ENCODE results near the gene HOXD9. TPM values are rescaled to one million over a fixed set of nuclear protein-coding genes. Genes with fewer than 3 reads are reported as not detected.

Gene HOXD9
- total RNA-seq, 1 experiment from 2014 or later, result 1.8 TPM

GRCh38 chr2:176133389-176133788 is 10.9 kb downstream of the HOXD9 start:
- peaks cover 13% of the 10 kb centered on the region for H3K36me3 ChIP-seq

DNA sequence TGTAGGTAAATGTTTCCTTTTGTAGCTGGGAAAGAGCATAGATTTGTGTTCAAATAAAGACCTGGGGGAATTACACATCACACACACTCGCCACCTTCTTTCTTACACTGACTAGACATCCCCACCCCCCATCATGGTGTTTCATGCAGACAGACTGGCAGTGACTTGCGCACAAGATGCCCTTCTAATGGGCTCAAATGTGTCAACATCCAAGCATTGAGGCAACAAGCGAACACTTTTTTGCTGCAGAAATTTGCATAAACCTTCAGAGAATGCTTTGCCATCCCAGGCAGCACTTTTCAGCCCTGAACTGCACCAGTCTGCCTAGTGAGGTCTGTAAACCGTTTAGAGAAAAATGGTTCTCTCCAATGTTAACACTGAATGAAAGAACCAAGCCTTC is 11.5 kb downstream of the HOXD9 start:
- no peak for DNase-seq (ENCODE audit: low read depth in 1 of 2, low spot score in 2 of 2)
- H3K4me1 ChIP-seq (replicated peaks), result peaks cover 20% of the 10 kb centered on the region
- H3K36me3 ChIP-seq, result peaks cover 13% of the 10 kb centered on the region
- H3K27ac ChIP-seq, result no peak overlapping the region
- no peaks in the 10 kb centered on the region for H3K9me3 ChIP-seq (replicated peaks)
- H3K27me3 ChIP-seq (replicated peaks), result no peaks in the 10 kb centered on the region
- H3K4me3 ChIP-seq, result no peak overlapping the region

More at GRCh38 chr2:176133389-176133788, 10.9 kb downstream of the HOXD9 start:
- H3K4me1 ChIP-seq (replicated peaks), result peaks cover 25% of the 10 kb centered on the region
- no peaks in the 10 kb centered on the region for H3K27me3 ChIP-seq (replicated peaks)
- H3K4me3 ChIP-seq, result no peak overlapping the region
- H3K27ac ChIP-seq, result no peak overlapping the region
- DNase-seq (ENCODE audit: low read depth in 1 of 2, low spot score in 2 of 2), result no peak
- H3K9me3 ChIP-seq (replicated peaks), result no peaks in the 10 kb centered on the region

- DNase-seq (ENCODE audit: low read depth in 1 of 2, low spot score in 2 of 2), result peak in 1 of 2 experiments; percentile 36
- H3K4me3 ChIP-seq, result no peak overlapping the region
- H3K4me1 ChIP-seq (replicated peaks), result peaks cover 17% of the 10 kb centered on the region
- H3K9me3 ChIP-seq (replicated peaks), result no peaks in the 10 kb centered on the region
- H3K27ac ChIP-seq, result 0 out of 2 replicates have a peak overlapping the region, but pooled peaks have one; percentile 4
- peaks cover 13% of the 10 kb centered on the region for H3K36me3 ChIP-seq
- H3K27me3 ChIP-seq (replicated peaks), result no peaks in the 10 kb centered on the region
These were observed 12.5 kb downstream of the HOXD9 start for GRCh38 chr2:176135035-176135440.

- no peaks in the 10 kb centered on the region for H3K27me3 ChIP-seq (replicated peaks)
- no peaks in the 10 kb centered on the region for H3K9me3 ChIP-seq (replicated peaks)
- peaks cover 9% of the 10 kb centered on the region for H3K36me3 ChIP-seq
- H3K27ac ChIP-seq, result peak overlapping the region; percentile 80
- peaks cover 26% of the 10 kb centered on the region for H3K4me1 ChIP-seq (replicated peaks)
- peak overlapping the region; percentile 87 for H3K4me3 ChIP-seq
- DNase-seq (ENCODE audit: low read depth in 1 of 2, low spot score in 2 of 2), result peak in 1 of 2 experiments; percentile 71
These were observed 14.1 kb downstream of the HOXD9 start for GRCh38 chr2:176136374-176137251.

- Histone ChIP-seq H3K36me3 (peaks cover 7% of the 10 kb centered on the region; the same call in 1 of the 2 replicates), H3K27me3 (replicated peaks) (no peaks in the 10 kb centered on the region), H3K4me3 (peak overlapping the region; percentile 87), H3K27ac (peak overlapping the region; percentile 80), H3K4me1 (replicated peaks) (peaks cover 26% of the 10 kb centered on the region), H3K9me3 (replicated peaks) (no peaks in the 10 kb centered on the region)
- DNase-seq (ENCODE audit: low read depth in 1 of 2, low spot score in 2 of 2), result no peak
These were observed 14.7 kb downstream of the HOXD9 start for GRCh38 chr2:176137252-176137580.

GRCh38 chr2:176137906-176138305 is 15.4 kb downstream of the HOXD9 start:
- H3K27ac ChIP-seq, result no peak overlapping the region
- peaks cover 26% of the 10 kb centered on the region for H3K4me1 ChIP-seq (replicated peaks)
- H3K4me3 ChIP-seq, result no peak overlapping the region
- DNase-seq (ENCODE audit: low read depth in 1 of 2, low spot score in 2 of 2), result no peak
- H3K36me3 ChIP-seq, result peaks cover 5% of the 10 kb centered on the region; the same call in 1 of the 2 replicates
- no peaks in the 10 kb centered on the region for H3K9me3 ChIP-seq (replicated peaks)
- H3K27me3 ChIP-seq (replicated peaks), result no peaks in the 10 kb centered on the region

- peaks cover 26% of the 10 kb centered on the region for H3K4me1 ChIP-seq (replicated peaks)
- H3K27ac ChIP-seq, result no peak overlapping the region
- no peaks in the 10 kb centered on the region for H3K27me3 ChIP-seq (replicated peaks)
- no peaks in the 10 kb centered on the region for H3K9me3 ChIP-seq (replicated peaks)
- H3K36me3 ChIP-seq, result peaks cover 5% of the 10 kb centered on the region; the same call in 1 of the 2 replicates
- DNase-seq (ENCODE audit: low read depth in 1 of 2, low spot score in 2 of 2), result no peak
- no peak overlapping the region for H3K4me3 ChIP-seq
These were observed 16.0 kb downstream of the HOXD9 start for GRCh38 chr2:176138526-176138922.

GRCh38 chr2:176138923-176139660 is 16.6 kb downstream of the HOXD9 start:
- Histone ChIP-seq H3K27ac (no peak overlapping the region), H3K36me3 (peaks cover 5% of the 10 kb centered on the region; the same call in 1 of the 2 replicates), H3K9me3 (replicated peaks) (no peaks in the 10 kb centered on the region), H3K4me1 (replicated peaks) (peaks cover 26% of the 10 kb centered on the region), H3K27me3 (replicated peaks) (no peaks in the 10 kb centered on the region), H3K4me3 (no peak overlapping the region)
- no peak for DNase-seq (ENCODE audit: low read depth in 1 of 2, low spot score in 2 of 2)

GRCh38 chr2:176139661-176140512 is 17.4 kb downstream of the HOXD9 start:
- Histone ChIP-seq H3K27ac (peak overlapping the region; percentile 67), H3K9me3 (replicated peaks) (no peaks in the 10 kb centered on the region), H3K4me3 (peak overlapping the region; percentile 53), H3K36me3 (no peaks in the 10 kb centered on the region), H3K27me3 (replicated peaks) (no peaks in the 10 kb centered on the region), H3K4me1 (replicated peaks) (peaks cover 21% of the 10 kb centered on the region)
- no peak for DNase-seq (ENCODE audit: low read depth in 1 of 2, low spot score in 2 of 2)

DNA sequence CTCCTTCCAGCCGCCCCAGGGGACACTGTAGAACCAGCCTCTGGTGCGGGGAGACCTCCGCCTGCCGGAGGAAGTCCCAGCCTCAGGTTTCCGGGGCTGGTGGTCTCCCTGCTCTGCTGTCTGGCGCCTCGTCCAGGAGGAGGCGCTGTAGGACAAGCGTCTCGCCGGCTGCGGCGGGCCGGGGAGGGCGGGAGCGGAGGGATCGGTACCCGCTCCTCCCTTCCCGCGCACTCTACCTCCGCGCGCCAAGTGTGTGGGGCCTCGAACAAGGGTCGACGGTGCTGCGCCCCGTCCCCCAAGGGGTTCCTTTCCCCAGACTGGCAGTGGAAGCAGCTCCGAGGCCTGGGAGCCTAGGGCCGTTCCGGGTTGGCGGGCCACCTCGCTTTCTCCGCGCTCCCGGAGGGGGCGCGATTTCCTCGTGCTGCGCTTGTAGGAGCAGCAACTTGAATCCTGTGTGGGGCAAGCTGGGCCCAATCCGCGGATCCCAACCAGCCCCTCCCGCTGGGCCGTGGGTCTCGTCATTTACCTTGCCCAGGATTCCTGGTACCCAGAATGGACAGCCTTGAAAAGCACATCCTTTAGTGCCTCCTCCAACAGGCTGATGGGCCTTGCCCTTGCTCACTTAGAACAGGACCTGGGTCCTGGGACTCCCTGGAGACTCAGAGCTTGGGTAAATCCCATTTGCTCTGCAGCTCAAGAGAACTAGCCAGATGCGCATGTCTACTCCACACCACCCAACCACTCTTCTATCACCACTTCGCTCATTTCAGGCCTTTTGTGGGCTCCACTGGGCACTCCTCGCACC is 18.2 kb downstream of the HOXD9 start:
- peak overlapping the region; percentile 53 for H3K4me3 ChIP-seq
- H3K4me1 ChIP-seq (replicated peaks), result peaks cover 13% of the 10 kb centered on the region
- DNase-seq (ENCODE audit: low read depth in 1 of 2, low spot score in 2 of 2), result peak; percentile 85 to 94
- peak overlapping the region; percentile 67 for H3K27ac ChIP-seq
- H3K36me3 ChIP-seq, result no peaks in the 10 kb centered on the region
- no peaks in the 10 kb centered on the region for H3K9me3 ChIP-seq (replicated peaks)
- H3K27me3 ChIP-seq (replicated peaks), result no peaks in the 10 kb centered on the region

DNA sequence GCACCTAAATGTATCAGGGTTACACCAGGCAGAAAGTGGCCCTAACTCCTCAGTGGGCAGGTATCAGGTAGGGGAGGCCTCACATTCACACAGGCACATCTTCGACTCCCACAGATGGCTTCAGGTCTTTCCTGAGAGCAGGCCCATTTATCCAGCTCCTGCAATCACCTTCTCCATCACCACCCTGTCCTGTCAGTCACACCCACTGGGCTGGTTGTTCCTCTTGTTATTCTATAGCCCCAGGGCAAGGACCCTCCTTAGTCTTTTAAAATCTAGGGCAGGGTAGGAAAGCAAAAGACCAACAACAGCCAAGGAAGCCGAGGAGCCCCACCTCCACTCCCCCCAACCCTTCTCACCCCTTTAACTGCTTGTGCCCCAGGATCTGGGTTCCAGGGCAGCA is 19.8 kb downstream of the HOXD9 start:
- no peak for DNase-seq (ENCODE audit: low read depth in 1 of 2, low spot score in 2 of 2)
- Histone ChIP-seq H3K36me3 (no peaks in the 10 kb centered on the region), H3K4me3 (no peak overlapping the region), H3K9me3 (replicated peaks) (no peaks in the 10 kb centered on the region), H3K27me3 (replicated peaks) (no peaks in the 10 kb centered on the region), H3K27ac (no peak overlapping the region), H3K4me1 (replicated peaks) (peaks cover 12% of the 10 kb centered on the region)

DNA sequence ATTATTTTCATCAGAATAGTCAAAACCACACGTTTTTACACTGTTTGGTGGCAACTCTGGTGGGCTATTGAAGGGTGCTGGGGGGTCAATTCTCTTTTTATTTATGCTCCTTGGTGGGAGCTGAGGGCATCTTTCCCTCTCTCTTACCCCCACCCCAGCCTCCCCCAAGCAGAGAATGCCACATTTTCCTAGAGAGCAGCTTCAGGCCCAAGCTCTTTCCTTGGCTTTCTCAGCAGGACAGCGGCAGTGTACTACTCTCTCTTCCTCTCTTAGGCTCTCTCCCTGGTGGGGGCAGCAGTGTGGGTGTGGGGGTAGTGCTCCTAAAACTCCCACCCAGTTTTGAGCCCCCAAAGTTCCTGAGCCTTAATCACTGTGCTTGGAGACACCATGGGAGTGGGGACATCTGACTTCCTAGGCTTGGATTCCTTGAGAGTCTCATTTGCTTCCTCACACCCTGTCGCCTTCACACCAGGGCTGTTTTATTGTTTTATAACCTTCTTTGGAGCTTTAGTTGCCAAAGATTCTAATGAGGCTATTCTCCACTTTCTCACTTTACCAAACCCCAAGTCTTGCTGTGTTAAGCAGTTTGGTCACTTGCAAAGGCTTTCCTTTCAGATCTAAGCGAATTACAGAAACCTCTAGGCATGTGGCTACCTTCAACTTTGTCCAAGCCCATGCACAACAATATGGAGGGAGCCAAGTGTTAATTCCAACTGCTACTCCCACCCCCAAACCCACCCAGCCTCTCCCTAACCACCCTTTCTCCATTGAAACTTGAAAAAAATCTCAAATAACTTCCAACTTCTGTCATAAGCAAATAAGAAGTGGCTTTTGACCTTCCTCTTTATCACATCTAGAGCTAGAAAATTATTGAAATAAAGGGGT is 22.8 kb downstream of the HOXD9 start:
- Histone ChIP-seq H3K27me3 (replicated peaks) (no peaks in the 10 kb centered on the region), H3K9me3 (replicated peaks) (no peaks in the 10 kb centered on the region), H3K27ac (no peak overlapping the region), H3K36me3 (no peaks in the 10 kb centered on the region; the same call in 1 of the 2 replicates), H3K4me1 (replicated peaks) (peaks cover 8% of the 10 kb centered on the region), H3K4me3 (no peak overlapping the region)
- DNase-seq (ENCODE audit: low read depth in 1 of 2, low spot score in 2 of 2), result no peak
